GM21360 (cell line): Measurements from ENCODE around the gene LCN6.

Source experiments
- ATAC-seq: cut with Tn5 transposase; IDR thresholded peaks from one replicate; pipeline ENCODE4 v1.9.1; 2021; ENCODE audit warnings: mild to moderate bottlenecking, moderate library complexity; ENCODE audit not compliant: unreplicated experiment

LCN6 gene

DNA sequence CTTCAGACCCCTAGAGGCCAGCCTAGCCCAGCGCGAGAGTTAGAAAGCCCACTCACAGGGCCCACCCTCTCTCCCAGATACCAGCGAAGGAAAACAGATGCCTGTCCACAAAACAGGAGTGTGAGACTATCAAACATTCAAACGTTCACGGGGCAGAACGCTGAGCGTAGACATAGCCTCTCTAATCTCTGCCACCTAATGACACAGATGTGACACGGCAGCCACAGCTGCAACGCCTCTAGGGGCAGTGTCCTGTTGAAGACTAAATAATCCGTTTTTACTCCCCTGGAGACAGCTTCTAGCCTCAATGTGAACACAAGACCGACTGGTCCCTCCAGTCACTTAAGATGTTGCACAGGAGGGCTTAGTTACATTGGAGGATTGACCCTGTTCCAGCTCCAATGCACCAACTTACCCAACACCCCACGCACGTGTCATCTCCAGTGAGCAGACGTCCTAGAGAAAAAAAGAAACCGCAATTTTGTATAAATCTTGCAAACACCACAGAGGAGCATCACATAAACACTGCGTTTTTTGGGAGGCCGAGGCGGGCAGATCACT is 21.6 kb downstream of the LCN6 start:
- ATAC-seq = no peak

DNA sequence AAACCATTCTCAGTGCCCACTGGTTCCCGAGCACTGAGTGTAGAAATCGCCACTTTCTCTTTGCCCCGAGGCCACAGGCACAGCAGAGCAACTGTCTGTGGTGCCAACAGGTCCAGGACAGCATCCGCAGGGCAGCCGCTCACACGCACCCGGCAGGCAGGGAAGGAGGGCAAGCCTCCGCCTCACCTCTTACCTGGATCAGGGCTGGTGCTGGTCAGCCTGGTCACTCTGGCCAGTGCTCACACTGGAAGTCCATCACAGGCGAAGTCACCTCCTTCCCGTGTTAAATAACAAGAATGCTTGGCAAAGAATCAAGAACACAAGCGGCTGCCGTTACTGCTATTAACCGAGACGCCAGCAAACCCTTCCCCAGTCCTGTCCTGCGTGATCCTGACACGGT is 22.2 kb downstream of the LCN6 start:
- ATAC-seq = no peak

DNA sequence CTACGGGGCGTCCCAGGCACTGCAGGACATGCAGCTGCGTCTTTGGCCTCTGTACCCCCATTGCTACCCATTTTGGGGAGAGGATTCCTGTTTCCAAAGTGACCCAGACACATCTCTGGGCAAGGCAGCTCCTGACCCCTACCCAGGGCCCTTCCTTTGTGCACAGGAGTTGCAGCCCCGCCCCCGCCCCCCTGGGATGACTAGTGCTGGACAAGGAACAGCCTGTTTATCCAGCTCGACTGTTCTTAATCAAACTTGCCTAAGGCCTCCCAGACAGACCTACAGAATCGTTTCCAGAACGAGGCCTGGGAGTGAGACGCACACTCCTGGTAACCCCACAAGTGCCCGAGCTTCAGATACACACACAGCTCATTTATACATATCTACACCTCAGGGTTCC is 22.7 kb downstream of the LCN6 start:
- no peak for ATAC-seq

DNA sequence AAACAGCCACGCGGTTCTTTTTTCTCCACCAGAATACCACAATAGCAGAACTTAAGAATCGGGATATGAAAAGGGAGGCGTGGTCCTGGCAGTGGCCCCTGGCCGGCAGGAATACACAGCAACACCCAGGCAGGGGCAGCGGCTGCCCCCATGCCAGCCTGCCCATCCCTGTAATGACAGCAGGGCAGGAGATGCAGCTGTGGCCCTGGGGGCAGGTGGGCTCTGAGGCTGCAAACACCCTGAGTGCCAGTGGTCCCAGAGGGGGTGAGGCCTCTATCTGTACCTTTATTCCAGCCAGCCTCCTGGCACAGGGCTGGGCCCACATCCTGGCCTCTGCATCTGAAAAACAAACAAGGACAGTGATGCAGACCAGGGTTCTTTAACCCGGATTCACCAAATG is 23.6 kb downstream of the LCN6 start:
- no peak for ATAC-seq

DNA sequence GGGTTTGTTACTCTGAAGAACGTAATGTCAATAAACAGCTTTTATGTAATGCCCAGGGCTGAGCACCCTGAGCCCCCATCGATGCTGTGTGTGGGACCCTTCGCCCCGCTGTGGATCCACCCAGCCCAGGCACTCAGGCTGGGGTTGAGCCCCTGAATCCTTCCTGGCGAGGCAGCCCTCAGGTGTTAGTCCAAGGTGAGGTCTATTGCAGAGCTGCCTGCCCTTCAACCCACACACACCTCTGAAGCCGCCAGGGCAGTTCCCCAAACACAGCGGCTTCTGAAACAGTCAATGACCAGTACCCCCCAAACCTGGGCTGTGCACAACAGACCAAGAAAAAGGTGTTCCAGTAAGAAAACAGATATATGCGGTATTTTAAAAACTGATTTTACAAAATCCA is 24.3 kb downstream of the LCN6 start:
- no peak for ATAC-seq

DNA sequence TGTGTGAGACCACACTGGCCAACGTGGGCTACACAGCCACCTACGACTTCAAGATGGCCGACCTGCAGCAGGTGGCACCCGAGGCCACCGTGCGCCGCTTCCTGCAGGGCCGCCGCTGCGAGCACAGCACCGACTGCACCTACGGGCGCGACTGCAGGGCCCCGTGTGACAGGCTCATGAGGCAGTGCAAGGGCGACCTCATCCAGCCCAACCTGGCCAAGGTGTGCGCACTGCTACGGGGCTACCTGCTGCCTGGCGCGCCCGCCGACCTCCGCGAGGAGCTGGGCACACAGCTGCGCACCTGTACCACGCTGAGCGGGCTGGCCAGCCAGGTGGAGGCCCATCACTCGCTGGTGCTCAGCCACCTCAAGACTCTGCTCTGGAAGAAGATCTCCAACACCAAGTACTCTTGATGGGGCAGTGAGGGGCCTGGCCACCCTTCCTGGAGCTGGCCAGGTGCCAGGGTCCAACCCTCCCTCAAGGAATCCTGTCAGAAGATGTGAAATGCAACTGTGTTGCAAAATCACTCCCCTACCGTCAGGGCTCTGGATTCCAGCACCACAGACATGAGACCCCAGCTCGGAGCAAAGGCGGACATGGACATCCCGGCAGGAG is 24.9 kb downstream of the LCN6 start:
- no peak for ATAC-seq

DNA sequence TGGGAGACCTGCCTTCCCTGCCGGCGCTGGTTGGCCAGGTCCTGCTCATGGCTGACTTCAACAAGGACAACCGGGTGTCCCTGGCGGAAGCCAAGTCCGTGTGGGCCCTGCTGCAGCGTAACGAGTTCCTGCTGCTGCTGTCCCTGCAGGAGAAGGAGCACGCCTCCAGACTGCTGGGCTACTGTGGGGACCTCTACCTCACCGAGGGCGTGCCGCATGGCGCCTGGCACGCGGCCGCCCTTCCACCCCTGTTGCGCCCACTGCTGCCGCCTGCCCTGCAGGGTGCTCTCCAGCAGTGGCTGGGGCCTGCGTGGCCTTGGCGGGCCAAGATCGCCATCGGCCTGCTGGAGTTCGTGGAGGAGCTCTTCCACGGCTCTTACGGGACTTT is 25.4 kb downstream of the LCN6 start:
- ATAC-seq = no peak

DNA sequence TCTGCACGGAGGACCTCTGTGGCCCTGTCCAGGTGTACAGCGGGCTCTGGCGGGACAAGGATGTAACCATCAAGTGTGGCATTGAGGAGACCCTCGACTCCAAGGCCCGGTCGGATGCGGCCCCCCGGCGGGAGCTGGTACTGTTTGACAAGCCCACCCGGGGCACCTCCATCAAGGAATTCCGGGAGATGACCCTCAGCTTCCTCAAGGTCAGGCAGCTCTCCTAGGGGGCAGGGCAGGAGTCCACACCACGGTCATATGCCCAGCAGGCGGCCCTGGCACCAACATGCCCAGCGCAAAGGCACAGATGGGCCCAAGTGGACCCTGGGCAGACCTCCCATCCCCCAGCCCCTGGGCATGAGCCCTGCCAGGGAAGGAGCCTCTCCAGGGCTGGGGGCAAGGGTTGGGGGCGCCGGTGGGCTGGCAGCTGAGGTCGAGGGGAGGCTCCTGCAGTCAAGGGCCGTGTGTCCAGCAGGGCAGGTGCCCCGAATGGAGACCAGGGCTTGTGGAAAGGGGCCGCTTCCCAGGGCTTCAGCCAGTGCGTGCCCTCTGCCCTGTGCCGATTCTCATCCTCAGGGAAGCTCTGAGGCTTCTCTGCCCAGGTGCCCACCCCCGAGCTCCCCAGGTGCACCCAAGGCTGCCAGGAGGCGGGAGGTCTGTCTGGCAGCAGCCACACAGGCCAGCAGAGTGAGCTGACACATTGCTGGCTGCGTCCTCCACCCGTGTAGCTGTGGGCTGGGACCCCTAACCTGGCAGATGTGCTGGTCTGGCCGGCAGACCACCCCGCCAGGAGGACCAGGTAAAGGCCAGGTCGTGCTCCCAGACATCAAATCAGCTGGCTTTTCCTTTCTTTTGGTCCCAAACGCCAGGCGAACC is 26.0 kb downstream of the LCN6 start:
- ATAC-seq = no peak

DNA sequence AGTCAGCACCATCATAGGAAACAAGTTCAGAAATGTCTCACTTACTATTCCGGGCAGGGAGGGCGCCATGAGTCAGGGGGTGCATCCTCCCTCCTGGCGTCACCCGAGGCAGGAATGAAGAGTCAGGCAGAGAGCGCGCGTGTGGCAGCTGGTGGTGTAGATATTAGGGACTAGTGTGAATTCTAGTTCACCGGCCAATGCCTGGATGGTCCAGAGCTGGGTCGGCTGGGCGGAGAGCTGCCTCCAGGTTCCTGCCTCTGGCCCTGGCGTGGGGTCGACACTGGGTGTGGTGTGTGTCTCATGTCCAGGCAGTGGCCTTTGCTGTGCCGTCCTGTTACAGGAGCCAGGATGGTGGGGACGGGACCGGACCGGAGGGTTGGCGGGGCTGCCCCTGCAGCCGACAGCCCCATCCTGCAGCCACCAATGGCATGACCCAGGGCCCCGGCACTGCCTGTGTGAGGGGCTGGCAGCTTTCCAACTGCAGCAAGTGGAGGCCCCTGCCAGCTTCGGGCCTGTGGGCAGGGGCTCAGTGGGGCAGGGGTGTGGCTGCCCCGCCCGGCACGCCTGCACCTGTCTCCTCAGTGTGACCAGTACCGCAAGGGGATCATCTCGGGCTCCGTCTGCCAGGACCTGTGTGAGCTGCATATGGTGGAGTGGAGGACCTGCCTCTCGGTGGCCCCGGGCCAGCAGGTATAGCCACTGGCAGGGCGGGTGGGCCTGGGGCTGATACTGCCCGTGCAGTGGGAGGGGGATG is 26.8 kb downstream of the LCN6 start:
- ATAC-seq = no peak

DNA sequence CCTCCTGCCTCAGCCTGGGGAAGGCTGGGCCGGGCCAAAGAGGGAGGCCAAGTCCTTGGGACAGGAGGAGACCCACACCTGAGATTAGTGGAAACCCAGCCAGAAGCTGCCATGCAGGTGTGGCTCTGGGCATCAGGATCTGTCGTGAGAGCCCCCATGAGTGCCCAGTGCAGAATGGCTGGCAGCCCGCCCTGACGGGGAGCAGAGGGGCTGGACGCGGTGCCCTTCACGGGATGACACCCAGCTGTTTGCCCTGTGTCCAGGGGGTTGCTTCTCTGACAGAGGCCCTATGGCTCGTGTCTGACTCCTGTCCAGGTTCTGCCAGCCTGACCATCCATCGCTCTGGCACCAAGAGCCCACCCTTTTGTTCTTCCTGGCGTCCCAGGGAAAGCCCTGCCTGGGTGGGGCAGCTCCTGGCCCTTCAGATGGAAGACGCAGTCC is 27.4 kb downstream of the LCN6 start:
- no peak for ATAC-seq

DNA sequence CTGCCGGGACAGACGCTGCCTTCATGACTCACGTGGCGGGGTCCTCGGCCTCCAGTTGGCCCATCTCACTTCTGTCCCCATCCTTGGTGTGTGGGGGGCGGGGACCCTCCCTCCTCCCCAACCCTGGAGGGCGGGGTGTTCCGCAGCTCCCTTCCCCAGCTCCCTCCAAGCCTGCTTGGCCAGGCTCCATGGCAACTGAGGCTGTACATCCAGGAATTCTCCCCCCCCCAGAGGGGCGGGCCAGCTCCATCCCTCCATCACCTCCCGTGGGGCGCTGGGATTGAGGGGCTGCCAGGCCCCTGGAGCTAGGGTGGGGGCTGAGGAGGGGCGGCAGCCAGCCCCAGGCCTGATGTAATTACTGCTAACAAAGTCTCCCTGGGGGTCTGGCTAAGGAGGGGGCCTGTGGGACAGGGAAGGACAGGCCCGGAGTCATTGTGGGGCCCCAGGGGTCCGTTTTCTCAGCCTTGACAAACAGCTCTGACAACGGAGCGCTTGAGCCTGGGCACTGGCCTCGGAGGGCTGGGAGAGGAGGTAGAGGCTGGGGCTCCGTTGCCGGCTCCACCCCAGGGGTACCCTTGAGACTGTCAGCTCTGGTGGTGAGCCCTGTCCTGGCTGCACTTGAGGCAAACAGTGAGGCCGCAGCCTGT is 28.0 kb downstream of the LCN6 start:
- ATAC-seq = no peak

DNA sequence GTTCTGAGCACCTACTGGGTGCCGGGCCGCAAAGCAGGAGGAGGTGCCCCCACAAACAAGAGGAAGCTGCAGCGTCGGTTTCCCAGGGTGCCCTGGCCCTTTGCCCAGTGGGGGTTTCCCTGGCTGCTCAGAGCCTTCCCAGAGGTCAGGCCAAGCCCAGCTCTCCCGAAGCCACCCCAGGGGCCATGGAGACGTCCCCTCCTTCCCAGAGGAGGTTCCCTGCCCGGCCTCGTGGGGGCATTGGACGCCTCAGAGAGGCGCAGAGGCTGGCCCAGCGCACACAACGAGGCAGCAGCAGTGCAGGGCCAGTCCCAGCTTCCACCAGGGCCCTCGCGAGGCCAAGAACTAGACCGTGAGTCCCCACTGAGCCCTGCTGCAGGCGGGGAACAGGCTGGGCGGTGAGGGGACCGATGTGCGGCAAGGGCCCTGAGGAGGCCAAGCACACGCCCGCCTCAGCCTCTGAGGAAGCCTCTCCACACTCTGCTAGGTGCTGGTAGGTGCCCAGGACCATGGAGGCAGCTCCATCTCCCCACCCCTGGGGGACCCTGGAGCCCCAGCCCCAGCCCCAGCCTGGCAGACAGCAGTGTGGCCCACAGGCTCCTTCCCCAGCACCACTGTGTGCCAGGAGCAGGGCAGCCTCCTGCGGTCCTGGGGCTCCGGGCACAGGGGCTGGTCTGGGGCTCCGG is 29.0 kb downstream of the LCN6 start:
- ATAC-seq = no peak

DNA sequence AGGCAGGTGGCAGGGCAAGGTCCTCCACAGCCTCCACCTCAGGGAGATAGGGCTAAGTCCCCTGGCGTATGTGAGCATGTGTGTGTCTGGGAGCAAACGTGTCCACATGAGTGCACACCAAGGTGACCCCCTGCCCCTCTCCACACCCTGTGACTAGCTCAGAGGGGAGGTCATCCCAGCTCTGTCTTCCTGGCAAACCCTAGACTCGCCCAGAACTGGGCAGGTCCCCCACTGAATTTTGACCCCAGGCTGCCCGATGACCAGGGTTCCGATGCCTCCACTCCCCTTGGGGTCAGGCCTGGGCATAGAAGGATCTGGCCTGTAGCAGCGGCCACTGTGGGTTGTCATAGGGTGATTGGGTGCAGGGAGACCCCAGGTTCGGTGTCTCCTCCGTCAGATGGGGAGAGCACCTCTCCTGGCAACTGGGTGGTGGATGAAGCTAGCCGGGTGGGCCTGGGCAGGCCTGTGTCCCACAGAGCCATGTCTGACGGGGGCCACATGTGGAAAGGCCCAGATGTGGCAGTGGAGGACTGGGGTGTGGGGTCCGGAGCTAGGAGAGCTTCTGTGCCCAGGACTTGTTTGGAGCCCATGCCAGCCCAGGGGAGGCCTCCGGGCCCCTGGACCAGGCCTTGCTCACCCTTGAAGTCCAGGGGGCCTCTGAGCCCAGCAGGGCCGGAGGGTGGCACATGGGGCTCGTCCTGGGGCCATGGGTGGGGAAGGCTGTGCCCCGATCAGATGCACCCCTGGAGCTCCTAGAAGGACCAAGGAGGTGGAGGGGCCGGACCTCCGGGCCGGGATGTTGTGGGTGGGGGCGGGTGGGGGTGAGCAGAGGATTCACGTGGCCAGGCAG is 29.8 kb downstream of the LCN6 start:
- ATAC-seq = no peak

DNA sequence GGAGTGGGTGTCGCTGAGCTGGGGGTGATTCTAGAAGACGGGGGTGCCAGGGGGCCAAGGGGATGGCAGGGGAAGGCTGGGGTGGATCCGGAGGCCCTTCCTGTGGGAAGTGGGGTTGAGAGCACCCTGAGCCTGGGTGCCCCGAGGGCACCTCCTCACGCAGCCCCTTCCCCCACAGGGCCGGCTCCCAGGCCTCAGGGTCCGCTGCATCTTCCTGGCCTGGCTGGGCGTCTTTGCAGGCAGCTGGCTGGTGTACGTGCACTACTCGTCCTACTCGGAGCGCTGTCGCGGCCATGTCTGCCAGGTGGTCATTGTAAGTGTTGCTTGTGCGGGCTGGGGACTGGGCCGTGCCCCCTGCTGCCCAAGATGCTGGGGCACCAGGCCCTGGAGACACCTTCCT is 30.9 kb downstream of the LCN6 start:
- no peak for ATAC-seq

DNA sequence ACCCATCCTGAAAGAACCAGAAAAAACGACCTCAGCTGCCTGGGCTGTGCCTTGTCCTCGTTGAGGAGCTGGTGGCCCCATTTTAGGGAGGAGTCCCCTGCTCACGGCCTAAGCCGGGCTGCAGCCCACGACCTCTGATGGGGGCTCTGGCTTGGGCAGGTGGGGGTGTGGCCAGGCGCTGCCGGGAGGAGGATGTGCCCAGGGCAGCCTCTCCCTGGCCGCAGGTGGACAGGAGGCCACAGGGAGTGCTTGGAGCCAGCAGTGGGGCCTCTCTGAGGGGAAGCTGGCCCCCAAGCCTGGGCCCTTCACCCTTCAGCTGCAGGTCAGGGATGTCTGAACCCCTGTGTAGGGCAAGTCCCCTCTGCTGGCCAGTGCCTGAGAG is 33.4 kb downstream of the LCN6 start:
- no peak for ATAC-seq

DNA sequence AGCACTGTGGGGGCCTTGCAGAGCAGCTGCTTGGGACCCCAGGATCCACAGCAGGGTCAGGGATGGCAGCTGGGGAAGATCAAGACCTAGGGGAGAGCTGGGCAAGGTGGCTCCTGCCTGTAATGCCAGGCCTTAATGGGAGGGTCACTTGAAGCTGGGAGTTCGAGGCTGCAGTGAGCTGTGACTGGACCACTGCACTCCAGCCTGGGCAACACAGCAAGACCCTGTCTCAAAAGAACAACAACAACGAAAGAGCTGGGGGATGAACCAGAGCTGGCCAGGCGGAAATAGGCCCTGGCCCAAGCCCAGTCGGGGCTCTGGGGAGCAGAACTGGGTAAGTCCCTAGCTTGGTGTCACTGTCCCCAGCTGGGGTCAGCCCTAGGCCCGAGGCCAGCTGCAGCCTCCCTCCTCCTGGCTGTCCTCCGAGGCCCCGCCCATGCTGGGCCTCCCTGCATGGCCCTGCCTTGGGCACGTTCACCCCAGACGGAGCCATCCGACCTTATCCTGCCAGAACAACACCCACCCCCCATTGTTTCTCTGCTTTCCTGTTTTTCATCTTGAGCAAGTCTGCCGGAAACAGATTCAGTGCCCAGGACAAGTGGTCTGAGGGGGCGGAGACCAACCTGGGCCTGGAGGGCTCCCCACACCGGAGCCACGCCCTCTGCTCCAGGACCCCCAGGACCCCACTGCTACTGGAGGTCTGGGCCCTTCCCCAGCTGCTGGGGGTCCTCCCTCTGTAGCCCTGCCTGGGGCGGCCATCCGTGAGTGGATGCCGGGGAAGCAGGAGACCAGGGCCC is 34.0 kb downstream of the LCN6 start:
- ATAC-seq = no peak

DNA sequence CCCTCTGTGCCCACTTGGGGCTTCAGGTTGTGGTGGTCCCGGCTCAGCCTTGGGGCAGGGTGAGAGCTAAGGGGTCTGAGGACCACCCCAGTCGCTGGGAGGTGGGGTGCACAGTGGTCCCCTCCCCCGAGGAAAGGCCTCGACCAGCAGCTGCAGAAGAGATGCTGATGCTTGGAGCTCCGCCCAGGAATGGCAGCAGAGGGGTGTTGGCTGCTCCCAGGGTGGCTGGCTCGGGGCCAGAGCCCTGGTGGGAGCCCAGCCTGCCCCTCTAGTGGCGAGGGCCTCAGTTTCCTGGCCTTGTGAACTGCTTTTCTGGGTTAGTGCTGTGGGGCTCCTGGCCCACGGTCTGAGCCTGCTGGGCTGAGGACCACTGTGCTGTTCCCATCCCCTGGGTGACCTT is 34.8 kb downstream of the LCN6 start:
- no peak for ATAC-seq

DNA sequence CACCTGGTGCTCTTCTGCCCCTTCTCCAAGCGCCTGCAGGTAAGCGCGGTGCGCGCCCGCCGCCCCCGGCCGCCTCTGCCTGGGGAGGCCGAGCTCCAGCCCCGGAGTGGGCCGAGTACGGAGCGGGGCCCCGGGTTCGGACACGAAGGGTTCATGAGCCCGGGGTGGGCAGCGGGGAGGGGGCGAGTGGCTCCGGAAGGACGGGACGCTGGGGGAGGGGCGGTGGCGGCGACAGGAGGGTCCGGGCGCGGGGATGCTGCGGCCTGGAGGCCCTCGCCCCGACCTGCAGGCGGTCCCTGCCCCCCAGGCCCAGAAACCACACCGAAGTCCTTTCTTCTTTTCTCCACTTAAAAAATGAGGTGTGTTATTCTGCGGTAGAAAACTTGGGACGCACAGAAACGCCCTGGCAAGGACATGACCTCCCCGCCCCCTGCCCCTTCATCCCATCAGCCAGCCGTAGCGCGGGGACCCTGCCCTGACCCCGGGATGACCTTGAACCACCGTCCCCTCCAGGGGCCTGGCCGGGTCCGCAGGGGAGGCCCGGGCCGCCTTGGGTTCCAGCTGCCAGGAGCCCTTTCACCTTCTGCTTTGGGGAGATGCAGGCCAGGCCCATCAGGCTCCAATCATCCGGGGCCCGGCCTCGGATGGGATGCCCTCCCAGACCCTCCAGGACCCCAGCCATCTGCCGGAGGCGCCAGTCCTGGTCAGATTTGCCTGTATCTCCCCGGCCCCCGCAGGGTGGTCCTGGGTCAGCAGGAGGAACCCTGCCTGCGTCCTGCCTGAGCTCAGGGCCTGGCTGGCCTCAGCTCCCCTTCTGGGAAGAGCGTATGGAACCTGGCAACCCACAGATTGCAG is 35.4 kb downstream of the LCN6 start:
- no peak for ATAC-seq
